ENCODE results near the gene ADAT1. TPM values are rescaled to one million over a fixed set of nuclear protein-coding genes. Genes with fewer than 3 reads are reported as not detected.

Gene ADAT1
- total RNA-seq, 2 donors from 2014 or later, result 41.2 to 46.3 TPM

DNA sequence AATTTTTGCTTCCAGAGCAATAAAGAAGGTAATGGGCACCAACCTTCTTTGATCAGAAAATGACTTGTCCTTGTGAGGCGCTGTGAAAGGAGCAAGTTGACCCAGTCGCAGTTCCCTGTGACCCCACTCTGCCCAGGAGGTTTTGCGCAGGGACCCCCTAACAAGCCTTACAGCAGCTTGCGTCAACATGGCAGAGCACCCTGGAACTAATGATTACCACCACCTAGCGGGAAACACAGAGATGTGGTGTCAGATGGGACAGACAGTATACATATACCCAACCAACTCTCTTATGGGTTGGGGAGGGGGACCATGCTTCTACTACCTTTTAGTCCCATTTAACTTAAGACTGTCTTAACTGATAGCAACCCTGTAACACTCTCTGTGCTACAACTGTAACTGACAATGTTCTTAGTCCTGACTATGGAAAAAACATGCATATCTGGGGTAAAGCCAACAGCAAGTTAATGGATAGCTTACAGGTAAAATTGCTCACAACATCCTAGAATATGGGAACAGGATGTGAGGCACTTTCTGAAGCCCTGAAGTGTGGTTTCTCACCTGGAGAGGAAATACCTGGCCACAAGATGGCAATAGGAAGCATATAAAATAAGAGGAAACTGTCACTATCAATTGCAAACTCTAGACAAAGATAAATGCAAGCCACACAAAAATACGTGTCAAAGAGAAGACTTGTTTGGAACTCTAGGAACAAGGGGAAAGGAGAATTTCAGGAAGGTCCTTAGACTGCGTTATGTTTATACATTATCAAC, 21.3 kb upstream of the ADAT1 start:
- H3K36me3 ChIP-seq, result peaks cover 25% of the 10 kb centered on the region
- H3K27me3 ChIP-seq (replicated peaks; ENCODE audit: insufficient read depth), result no peaks in the 10 kb centered on the region
- no peak overlapping the region for H3K4me3 ChIP-seq
- H3K27ac ChIP-seq, result no peak overlapping the region
- no peak for DNase-seq (ENCODE audit: low spot score)
- ATAC-seq (ENCODE audit: insufficient number of reproducible peaks, low FRiP score, low read depth), result no peak
- TF ChIP-seq, protein P1, sequence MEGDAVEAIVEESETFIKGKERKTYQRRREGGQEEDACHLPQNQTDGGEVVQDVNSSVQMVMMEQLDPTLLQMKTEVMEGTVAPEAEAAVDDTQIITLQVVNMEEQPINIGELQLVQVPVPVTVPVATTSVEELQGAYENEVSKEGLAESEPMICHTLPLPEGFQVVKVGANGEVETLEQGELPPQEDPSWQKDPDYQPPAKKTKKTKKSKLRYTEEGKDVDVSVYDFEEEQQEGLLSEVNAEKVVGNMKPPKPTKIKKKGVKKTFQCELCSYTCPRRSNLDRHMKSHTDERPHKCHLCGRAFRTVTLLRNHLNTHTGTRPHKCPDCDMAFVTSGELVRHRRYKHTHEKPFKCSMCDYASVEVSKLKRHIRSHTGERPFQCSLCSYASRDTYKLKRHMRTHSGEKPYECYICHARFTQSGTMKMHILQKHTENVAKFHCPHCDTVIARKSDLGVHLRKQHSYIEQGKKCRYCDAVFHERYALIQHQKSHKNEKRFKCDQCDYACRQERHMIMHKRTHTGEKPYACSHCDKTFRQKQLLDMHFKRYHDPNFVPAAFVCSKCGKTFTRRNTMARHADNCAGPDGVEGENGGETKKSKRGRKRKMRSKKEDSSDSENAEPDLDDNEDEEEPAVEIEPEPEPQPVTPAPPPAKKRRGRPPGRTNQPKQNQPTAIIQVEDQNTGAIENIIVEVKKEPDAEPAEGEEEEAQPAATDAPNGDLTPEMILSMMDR (IDR thresholded peaks at IDR 0.05), result no peak
- H3K9me3 ChIP-seq, result no peaks in the 10 kb centered on the region
- peaks cover 7 to 19% of the 10 kb centered on the region in 2 donors for H3K4me1 ChIP-seq (ENCODE audit: control insufficient read depth in 1 of 2, low read depth in 2 of 2)

DNA sequence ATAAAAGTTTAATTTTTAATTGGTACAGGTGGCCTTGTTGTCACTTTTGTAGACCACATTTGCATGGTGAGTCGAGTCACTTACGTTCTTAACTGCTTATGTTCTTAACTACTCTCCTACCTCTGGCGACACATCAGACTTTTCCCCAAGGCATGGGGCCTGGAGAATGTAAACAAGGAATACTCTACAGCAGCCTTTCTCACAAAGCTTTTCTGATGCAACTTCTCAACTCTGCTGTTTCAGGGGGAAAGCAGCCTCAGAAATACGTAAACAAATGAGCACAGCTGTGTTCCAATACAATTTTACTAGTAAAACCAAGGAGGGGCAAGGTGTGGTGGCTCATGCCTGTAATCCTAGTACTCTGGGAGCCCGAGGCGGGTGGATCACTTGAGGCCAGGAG, 17.5 kb upstream of the ADAT1 start:
- H3K4me1 ChIP-seq (ENCODE audit: control insufficient read depth in 1 of 2, low read depth in 2 of 2), result peaks cover 0 to 6% of the 10 kb centered on the region in 2 donors
- no peak overlapping the region for H3K4me3 ChIP-seq
- H3K36me3 ChIP-seq, result peaks cover 52% of the 10 kb centered on the region
- no peak overlapping the region for H3K27ac ChIP-seq
- ATAC-seq (ENCODE audit: insufficient number of reproducible peaks, low FRiP score, low read depth) (no peak), DNase-seq (ENCODE audit: low spot score) (no peak)
- no peaks in the 10 kb centered on the region for H3K27me3 ChIP-seq (replicated peaks; ENCODE audit: insufficient read depth)
- TF ChIP-seq, protein P1 (IDR thresholded peaks at IDR 0.05), result no peak
- H3K9me3 ChIP-seq, result no peaks in the 10 kb centered on the region

DNA sequence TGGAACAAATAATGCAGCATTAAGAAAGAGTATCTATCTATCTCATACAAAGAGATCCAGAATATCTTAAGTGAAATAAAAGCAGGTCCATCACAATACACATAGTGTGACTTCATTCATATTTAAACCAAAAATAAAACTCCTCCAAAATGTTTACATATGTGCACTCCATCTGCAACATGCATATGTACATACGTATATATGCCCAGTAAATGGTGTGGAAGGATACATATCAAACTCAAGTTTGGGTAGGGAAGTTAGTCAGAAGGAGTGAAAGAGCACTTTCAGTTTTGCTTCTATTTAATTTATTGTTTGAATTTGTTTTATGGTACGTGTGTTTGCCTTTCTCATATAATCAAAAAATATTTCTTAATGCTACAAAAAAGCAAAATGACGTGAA, 12.0 kb upstream of the ADAT1 start:
- Histone ChIP-seq H3K4me3 (no peak overlapping the region), H3K4me1 (ENCODE audit: control insufficient read depth in 1 of 2, low read depth in 2 of 2) (no peaks in the 10 kb centered on the region), H3K9me3 (no peaks in the 10 kb centered on the region), H3K27ac (no peak overlapping the region), H3K27me3 (replicated peaks; ENCODE audit: insufficient read depth) (no peaks in the 10 kb centered on the region), H3K36me3 (peaks cover 86% of the 10 kb centered on the region)
- ATAC-seq (ENCODE audit: insufficient number of reproducible peaks, low FRiP score, low read depth), result no peak
- DNase-seq (ENCODE audit: low spot score), result no peak
- TF ChIP-seq, protein P1 (IDR thresholded peaks at IDR 0.05), result no peak

DNA sequence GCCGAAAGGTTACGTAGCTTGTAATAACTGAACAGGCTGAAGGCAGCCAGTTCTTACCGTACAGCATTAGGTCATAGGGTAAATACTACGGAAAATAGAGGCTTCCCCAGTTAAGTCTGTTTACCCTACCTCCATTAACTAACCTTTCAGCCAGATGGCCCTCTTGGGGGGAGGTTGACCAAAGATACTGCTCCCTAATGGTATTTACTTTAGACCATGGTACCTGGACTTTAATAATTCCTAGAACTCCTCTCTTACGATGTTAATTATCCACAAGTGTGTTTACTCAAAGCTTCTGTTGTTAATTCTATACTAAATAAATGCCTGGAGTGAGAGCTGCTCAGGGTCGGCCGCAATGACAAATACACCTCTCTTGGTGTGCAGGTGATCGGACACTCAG, 9.8 kb upstream of the ADAT1 start:
- TF ChIP-seq, protein P1 (IDR thresholded peaks at IDR 0.05), result no peak
- H3K9me3 ChIP-seq, result no peaks in the 10 kb centered on the region
- H3K27ac ChIP-seq, result no peak overlapping the region
- no peak overlapping the region for H3K4me3 ChIP-seq
- no peaks in the 10 kb centered on the region for H3K4me1 ChIP-seq (ENCODE audit: control insufficient read depth in 1 of 2, low read depth in 2 of 2)
- H3K27me3 ChIP-seq (replicated peaks; ENCODE audit: insufficient read depth), result no peaks in the 10 kb centered on the region
- H3K36me3 ChIP-seq, result peaks cover 93% of the 10 kb centered on the region
- no peak for ATAC-seq (ENCODE audit: insufficient number of reproducible peaks, low FRiP score, low read depth)
- no peak for DNase-seq (ENCODE audit: low spot score)

DNA sequence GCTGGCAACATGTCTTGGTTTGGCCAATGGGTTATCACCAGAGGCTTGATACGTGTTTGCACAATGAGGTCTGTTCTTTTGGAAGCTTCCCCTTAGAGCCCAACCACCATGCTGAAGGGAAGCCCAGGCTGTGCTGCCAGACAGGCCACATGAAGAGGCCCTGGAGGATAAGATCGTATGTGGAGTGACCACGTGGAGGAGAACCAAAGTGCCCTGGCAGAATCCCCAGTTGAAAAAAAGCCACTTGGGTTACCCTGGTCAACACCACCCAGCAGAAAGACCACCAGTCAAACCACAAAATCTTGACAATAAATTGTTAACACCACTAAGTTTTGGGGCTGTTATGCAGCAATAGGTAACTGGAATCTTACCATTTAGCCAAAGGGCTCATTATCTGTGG, 7.0 kb upstream of the ADAT1 start:
- Histone ChIP-seq H3K27ac (no peak overlapping the region), H3K9me3 (no peaks in the 10 kb centered on the region), H3K27me3 (replicated peaks; ENCODE audit: insufficient read depth) (no peaks in the 10 kb centered on the region), H3K4me1 (ENCODE audit: control insufficient read depth in 1 of 2, low read depth in 2 of 2) (no peaks in the 10 kb centered on the region), H3K4me3 (no peak overlapping the region), H3K36me3 (peaks cover 80% of the 10 kb centered on the region)
- ATAC-seq (ENCODE audit: insufficient number of reproducible peaks, low FRiP score, low read depth), result no peak
- no peak for DNase-seq (ENCODE audit: low spot score)
- TF ChIP-seq, protein P1 (IDR thresholded peaks at IDR 0.05), result no peak
